Measurements from ENCODE around the gene EPB41L1. TPM values are rescaled to one million over a fixed set of nuclear protein-coding genes. Genes with fewer than 3 reads are reported as not detected.

Gene EPB41L1
- total RNA-seq, 1 experiment from 2014 or later: 8.6 TPM

DNA sequence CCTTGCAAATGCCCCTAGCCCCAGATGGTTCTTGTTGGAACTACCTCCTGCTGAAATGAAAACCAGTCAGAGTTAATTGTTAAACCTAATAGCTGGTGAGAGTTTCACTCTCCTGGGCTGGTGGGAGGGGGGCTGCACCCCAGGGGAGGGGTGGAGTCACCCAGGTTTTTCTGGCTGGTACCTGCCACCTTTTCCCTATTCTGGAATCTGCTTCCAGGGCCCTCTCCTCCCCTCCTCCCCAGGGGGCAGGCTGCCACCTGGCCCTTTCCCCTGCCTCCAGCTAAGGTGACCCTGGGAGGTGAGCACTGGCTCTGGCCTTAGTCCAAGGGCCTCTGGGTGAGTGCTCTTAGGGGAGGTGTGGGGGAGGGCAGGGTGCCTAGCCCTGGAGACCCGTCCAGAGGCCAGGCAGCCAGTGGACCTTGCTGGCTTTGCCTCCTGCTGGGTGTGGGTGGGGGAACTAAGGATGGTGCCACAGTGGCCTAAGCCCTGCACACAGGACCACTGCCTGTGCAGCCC lies 48.8 kb upstream of the EPB41L1 start:
- BruUV-seq (replicated peaks): no TSS peak
- Histone ChIP-seq H3K9me3 (ENCODE audit: control insufficient read depth, insufficient read depth, low read depth, low read length) (no peaks in the 10 kb centered on the region), H3K4me3 (ENCODE audit: low read depth in 2 of 2, low read length in 2 of 2) (no peak overlapping the region), H3K36me3 (ENCODE audit: control insufficient read depth, insufficient read depth, low read length) (no peaks in the 10 kb centered on the region), H3K4me1 (ENCODE audit: control insufficient read depth, insufficient read depth, low read length) (no peaks in the 10 kb centered on the region), H3K27ac (ENCODE audit: low read length) (no peak overlapping the region), H3K27me3 (ENCODE audit: control insufficient read depth, insufficient read depth, low read length) (no peaks in the 10 kb centered on the region)
- intact Hi-C loops (cut with micrococcal nuclease; ENCODE audit: unreplicated experiment) (no loop called here), in situ Hi-C loops (cut with HindIII; ENCODE audit: low pct_unique_long_range_greater_than_20kb, low sequenced_read_pairs) (no loop called here)
- CTCF ChIA-PET: no interaction called here
- POLR2A ChIA-PET: no interaction called here
- ATAC-seq: no peak
- no peak for TF ChIP-seq POLR2AphosphoS5 (IDR thresholded peaks at IDR 0.05; ENCODE audit: low read depth, low read length)
- TF ChIP-seq CTCF (IDR thresholded peaks at IDR 0.05): no peak
- no peak for TF ChIP-seq TCF7L2 (IDR thresholded peaks at IDR 0.05; ENCODE audit: low read depth, low read length)
- TF ChIP-seq, protein P1, sequence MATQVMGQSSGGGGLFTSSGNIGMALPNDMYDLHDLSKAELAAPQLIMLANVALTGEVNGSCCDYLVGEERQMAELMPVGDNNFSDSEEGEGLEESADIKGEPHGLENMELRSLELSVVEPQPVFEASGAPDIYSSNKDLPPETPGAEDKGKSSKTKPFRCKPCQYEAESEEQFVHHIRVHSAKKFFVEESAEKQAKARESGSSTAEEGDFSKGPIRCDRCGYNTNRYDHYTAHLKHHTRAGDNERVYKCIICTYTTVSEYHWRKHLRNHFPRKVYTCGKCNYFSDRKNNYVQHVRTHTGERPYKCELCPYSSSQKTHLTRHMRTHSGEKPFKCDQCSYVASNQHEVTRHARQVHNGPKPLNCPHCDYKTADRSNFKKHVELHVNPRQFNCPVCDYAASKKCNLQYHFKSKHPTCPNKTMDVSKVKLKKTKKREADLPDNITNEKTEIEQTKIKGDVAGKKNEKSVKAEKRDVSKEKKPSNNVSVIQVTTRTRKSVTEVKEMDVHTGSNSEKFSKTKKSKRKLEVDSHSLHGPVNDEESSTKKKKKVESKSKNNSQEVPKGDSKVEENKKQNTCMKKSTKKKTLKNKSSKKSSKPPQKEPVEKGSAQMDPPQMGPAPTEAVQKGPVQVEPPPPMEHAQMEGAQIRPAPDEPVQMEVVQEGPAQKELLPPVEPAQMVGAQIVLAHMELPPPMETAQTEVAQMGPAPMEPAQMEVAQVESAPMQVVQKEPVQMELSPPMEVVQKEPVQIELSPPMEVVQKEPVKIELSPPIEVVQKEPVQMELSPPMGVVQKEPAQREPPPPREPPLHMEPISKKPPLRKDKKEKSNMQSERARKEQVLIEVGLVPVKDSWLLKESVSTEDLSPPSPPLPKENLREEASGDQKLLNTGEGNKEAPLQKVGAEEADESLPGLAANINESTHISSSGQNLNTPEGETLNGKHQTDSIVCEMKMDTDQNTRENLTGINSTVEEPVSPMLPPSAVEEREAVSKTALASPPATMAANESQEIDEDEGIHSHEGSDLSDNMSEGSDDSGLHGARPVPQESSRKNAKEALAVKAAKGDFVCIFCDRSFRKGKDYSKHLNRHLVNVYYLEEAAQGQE (IDR thresholded peaks at IDR 0.05; ENCODE audit: insufficient read depth in 1 of 2, low read depth in 2 of 2, low read length in 1 of 2): no peak
- TF ChIP-seq SIN3A (IDR thresholded peaks at IDR 0.05; ENCODE audit: borderline replicate concordance, insufficient read depth, low read depth, low read length): no peak
- no peak for DNase-seq (ENCODE audit: low read depth, low spot score)

DNA sequence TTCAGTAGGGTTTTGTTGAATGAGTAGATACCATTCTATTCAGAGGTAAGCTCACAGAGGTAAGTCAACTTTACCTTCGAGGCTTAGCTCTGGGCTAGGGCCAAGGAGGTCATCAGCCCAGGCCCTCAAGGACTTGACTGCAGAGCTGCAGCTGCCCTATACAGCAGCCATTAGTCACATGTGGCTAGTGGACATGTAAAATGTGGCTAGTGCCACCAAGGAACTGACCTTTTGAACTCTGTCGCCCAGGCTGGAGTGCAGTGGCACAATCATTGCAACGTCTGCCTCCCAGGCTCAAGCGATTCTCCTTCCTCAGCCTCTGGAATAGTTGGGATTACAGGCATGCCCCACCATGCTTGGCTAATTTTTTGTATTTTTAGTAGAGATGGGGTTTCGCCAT lies 47.9 kb upstream of the EPB41L1 start:
- ChIA-PET POLR2A (no interaction called here), CTCF (no interaction called here)
- no peaks in the 10 kb centered on the region for H3K36me3 ChIP-seq (ENCODE audit: control insufficient read depth, insufficient read depth, low read length)
- H3K4me1 ChIP-seq (ENCODE audit: control insufficient read depth, insufficient read depth, low read length): no peaks in the 10 kb centered on the region
- in situ Hi-C loops (cut with HindIII; ENCODE audit: low pct_unique_long_range_greater_than_20kb, low sequenced_read_pairs): no loop called here
- H3K9me3 ChIP-seq (ENCODE audit: control insufficient read depth, insufficient read depth, low read depth, low read length): no peaks in the 10 kb centered on the region
- no peaks in the 10 kb centered on the region for H3K27me3 ChIP-seq (ENCODE audit: control insufficient read depth, insufficient read depth, low read length)
- intact Hi-C loops (cut with micrococcal nuclease; ENCODE audit: unreplicated experiment): no loop called here
- no TSS peak for BruUV-seq (replicated peaks)
- H3K4me3 ChIP-seq (ENCODE audit: low read depth in 2 of 2, low read length in 2 of 2): no peak overlapping the region
- H3K27ac ChIP-seq (ENCODE audit: low read length): no peak overlapping the region
- TF ChIP-seq POLR2AphosphoS5 (IDR thresholded peaks at IDR 0.05; ENCODE audit: low read depth, low read length) (no peak), CTCF (IDR thresholded peaks at IDR 0.05) (no peak), TCF7L2 (IDR thresholded peaks at IDR 0.05; ENCODE audit: low read depth, low read length) (no peak), SIN3A (IDR thresholded peaks at IDR 0.05; ENCODE audit: borderline replicate concordance, insufficient read depth, low read depth, low read length) (no peak)
- TF ChIP-seq, protein P1 (IDR thresholded peaks at IDR 0.05; ENCODE audit: insufficient read depth in 1 of 2, low read depth in 2 of 2, low read length in 1 of 2): no peak
- ATAC-seq (no peak), DNase-seq (ENCODE audit: low read depth, low spot score) (no peak)

Data from Panc1 (cell line).